PC-9 (cell line): ENCODE data around the gene KIF24.

Experiments used
- CTCF ChIP-seq: fragments of 200-600 bp; sonication (generic); conservative IDR thresholded peaks from 2 replicates; pipeline ENCODE4 v1.6.1; 2017; ENCODE audit warnings: mixed run types, antibody characterized with exemption, mild to moderate bottlenecking, moderate library complexity
- EZH2 ChIP-seq: fragments of 200-600 bp; sonication (generic); IDR thresholded peaks from 2 replicates; pipeline ENCODE4 v1.8.0; 2017; ENCODE audit warnings: antibody characterized with exemption, low read depth

GRCh38 chr9:34328987-34329832 is at the start of gene KIF24, which contains the start of gene NUDT2:
- TF ChIP-seq CTCF (no peak), EZH2 (no peak)
